Stimulated activated CD4-positive, alpha-beta T cell treated with anti-CD3 and anti-CD28 coated beads, Interleukin-4, amount 100 ng/mL, for 48 hours (primary cell): Measurements from ENCODE around the gene PRKAG2.

Experiments used
- DNase-seq, 2 donors: peaks; one replicate each; pipeline ENCODE4 v3.0.0-alpha.2; 2020; ENCODE audit warnings: low read depth in 2 of 2

Gene PRKAG2

DNA sequence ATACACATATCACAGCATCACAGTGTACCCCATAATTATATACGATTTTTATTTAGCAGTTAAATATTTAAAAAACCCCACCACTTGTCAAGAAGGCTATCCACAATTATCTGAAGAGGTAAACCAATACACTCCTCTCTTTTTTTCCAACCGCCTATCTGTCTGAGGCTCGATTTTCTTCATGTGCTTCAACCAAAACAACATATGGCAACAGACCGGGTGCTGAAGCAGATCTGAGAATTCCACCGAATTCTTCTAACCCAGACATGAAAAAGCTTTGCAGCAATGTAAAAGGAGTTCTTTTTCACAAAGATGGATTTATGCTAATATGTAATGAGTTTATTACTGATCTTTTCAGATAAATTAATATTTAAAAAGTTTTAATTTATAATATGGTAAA is 224.8 kb downstream of the PRKAG2 start:
- DNase-seq, result no peak

DNA sequence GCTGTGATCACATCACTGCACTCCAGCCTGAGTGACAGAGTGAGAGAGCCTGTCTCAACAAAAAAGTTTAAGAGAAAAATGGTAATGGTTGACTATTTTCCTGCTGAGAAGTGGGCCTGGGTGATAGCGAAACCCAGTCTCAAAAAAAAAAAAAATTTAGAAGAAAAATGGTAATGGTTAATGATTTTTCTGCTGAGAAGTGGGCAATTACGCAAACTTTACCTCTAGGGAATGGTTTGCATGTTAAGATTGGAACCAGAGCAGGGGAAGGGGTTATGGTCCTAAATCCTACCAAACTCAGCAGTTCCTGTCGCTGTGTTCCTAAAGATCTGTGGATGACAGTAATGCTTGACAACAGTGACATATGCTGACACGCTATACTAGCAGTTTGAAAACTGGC is 226.8 kb downstream of the PRKAG2 start:
- no peak for DNase-seq

DNA sequence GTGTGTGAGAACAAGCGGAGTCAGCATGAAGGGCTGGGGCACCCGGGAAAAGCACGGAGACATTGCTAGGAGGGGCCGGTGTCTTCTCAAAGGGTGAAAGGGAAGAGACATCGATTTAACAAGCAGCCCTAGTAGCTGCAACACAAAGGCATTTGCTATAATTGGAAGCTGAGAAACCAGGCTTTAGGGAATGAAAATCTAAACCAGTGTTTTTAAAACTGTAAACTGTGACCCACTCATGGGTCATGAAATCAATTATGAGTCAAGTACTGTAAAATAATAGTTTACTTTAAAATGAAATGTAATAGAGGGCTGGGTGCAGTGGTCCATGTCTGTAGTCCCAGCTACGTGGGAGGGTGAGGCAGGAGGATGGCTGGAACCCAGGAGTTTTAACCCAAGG is 228.5 kb downstream of the PRKAG2 start:
- DNase-seq, result no peak

DNA sequence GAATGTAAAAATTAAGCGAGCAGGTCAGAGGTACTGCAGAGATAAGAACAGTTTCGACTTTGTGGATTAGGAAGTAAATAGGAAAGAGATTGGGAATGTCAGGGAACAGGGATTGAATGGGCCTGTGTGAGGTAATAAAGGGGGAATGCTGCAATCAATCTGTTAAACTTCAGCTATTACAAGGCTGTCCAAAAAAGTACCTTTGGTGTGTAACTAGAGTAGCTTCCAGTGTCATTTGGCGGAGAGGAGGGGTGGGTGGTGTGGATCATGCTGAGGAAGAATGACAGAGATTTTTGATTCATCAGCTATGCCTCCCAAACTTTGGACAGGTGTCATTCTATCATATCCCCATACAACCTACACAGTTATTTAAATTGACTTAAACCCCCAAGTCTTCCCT is 229.0 kb downstream of the PRKAG2 start:
- DNase-seq, result no peak

DNA sequence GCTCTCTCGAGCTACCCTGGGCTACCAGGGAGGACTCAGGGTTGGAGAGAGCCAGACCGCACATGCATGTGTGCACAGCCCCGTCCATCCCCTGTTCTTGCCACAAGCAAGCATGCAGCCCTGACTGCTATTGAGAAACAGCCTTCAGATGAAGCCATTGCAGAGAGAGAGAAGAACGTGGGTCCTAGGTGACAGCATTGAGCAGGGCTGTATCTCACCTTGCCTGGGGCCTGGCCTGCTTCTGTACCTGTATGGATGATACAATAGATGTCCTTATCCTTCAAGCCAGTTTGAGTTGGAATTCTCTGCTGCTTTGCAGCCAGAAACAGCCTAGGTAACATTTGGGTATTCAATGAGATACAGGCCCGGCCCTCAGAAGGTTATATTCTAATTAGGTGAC is 229.9 kb downstream of the PRKAG2 start:
- no peak for DNase-seq

DNA sequence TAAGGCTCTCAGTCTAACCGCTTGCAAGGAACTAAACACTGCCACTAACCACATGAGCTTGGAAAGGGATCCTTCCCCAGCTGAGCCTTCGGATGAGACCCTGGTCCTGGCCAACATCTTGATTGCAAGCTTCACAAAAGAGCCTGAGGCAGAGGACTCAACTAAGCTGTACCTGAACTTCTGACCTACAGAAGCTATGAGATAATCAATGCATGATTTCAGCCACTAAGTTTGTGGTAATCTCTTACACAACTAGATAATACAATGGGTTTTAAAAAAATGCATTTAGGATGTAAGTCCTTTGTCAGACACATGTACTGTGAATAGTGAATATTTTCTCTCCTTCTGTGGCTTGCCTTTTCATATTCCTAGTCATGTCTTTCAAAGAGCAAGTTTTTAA is 231.6 kb downstream of the PRKAG2 start:
- DNase-seq, result no peak

DNA sequence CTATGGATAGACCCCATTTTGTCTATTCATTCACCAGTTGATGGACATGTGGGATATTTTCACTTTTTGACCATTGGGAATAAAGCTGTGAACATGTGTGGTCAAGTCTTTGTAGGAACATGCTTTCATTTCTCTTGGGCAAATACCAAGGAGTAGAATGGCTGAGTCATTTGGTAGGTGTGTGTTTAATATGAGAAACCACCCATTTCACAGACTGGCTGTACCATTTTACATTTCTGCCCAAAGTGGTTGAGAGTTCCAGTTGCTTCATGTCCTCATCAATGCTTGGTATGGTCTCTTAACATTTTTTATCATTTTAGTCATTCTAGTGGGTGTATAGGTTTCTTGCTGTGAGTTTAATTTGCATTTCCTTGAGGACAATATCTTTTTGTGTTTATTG is 232.4 kb downstream of the PRKAG2 start:
- DNase-seq, result no peak

DNA sequence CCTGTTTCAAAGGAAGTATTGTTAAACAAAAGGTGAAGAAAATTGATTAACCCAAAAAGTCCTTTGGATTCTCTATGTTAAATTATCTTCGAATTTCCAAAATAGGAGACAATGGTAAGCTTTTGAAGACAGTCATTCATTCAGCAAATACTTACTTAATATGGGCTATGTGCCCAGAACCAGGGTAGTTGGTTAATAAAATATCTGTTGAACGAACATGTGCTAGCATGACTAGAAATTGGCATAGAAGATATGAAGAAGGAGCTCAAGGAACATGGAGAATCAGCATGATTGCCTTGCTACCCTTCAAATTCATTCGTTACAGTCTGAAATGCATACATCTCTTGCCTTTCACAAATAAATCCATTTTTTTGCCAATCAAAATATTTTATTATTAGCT is 234.2 kb downstream of the PRKAG2 start:
- DNase-seq, result no peak

DNA sequence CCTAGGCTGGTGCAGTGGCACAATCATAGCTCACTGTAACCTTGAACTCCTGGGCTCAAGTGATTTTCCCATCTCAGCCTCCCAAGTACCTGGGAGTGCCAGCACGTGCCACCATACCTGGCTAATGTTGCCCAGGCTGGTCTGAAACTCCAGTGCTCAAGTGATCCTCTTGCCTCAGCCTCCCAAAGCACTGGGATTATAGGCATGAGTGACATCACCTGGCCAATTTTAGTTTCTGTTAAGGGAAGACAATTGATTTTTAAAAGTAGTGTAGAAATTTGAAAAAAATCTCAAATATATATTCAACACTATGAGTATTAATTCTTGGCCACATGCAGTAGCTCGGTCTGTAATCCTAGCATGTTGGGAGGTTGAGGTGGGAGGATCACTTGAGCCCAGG is 235.3 kb downstream of the PRKAG2 start:
- DNase-seq, result no peak

DNA sequence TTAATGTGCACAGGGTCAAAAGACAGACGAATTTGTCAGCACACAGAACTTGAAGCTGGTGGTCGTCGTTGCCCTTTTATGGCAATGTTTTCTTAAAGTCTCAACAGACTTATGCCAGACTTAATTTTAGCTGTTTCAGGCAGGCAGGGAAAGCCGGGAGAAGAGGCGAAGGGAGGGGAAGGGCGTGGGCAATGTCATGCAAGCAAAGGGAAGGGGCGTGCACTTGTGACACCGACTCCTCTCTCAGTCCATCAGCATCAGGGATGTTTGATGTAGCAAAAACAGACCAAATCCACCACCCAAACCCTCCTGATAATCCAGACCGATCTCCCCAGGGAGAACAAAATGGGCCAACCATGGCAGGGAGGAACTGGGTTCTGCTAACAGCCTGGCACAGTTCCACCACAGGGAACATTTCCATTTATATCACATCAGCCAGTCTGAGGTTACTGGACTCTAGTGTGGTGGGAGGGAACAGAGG is 239.1 kb downstream of the PRKAG2 start:
- DNase-seq, result no peak

DNA sequence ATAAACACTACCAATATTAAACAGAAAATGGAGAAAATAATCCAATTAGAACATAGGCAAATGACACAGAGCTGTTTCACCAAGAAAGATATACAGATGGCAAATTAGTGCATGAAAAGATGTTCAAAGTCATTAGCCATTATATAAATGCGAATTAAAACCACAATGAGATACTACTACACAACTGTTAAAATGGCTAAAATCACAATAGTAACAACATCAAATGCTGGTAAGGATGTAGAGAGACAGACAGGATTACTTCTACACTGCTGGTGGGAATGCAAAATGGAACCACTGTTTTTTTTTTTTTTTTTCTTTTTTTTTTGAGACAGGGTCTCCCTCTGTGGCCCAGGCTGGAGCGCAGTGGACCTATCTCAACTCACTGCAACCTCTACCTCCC is 242.3 kb downstream of the PRKAG2 start:
- no peak for DNase-seq

DNA sequence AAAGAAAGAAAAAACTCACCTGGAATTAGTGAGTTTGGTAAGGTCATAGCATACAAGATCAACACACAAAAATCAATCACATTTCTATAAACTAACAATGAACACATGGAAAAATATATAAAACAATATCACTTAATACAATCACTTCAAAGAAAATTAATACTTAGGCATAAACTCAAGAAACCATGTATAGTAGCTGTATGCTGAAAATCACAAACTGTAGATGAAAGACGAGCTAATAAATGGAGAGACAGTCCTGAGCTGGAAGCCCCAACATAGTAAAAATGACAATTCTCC is 243.5 kb downstream of the PRKAG2 start:
- no peak for DNase-seq

DNA sequence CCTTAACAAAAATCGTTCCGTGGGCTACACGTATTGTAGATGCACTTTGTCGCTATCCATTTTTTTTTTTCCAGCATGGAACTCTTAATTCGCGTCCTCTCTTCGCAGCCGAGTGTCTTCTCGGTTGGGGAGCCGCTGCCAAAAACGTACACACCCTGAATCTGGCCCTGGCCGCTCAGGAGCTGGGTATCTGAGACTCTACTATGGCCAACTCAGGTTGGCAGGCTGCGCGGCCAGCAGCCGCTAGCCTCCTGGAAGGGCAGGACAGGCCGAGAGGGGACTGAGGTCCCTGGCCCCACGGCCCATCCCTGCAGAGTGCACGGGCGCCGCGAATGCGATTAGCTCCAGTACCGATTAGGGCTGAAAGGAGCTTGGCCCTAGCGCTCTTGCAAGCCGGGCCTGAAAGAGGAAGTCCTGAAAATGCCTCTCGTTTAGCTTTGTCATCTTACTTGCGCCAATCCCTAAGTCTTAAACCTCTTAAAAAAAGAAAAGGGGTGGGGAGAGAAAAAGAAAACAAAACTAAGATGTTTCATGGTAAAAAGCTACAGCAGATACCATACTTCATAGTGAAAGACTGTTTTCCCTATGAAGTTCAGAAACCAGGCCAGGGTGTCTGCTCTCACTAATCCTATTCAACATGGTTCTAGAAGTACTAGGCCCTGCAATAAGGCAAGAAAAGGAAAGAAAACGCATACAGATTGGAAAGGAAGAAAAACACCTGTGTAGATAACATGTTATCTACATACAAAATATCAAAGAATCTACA is 244.0 kb downstream of the PRKAG2 start:
- DNase-seq, result peak; percentile 25 to 30

DNA sequence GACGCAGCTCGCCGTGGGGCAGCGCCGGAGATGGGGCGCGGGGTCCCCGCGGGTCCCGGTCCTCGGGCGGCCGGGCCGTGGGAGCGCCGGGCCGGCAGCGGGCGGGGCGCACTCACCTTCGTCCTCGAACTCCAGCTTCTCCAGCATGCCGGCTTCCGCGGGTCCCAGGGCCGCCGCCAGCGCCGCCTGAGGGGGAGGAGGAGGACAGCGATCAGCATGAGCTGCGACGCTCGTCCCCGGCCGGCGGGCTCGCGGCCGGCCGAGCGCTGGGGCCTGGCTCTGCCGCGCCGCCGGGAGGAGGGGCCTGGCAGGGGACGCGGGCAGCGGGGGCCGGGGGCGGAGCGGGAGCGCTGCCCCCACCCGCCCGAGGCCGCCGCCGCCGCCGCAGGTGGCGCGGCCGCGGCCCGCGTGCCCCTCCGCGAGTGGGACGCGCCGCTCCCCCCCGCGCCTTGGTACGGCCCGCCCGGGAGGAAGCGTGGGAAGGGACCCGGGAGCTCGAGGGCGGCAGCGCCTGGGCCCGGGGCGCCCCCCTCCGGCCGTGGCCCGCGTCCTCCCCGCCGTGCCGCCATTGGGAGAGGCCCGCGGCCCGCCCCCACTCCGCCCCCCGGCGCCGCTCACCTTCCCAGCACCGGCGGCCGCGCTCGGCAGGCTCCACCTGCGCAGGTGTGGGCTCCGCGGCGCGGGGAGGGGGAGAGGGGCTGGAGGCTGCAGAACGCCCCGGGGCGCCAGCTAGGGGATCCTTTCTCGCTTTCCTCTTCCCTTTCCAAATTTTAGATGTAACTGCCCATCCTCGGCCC is 244.8 kb downstream of the PRKAG2 start:
- peak; percentile 78 to 79 for DNase-seq

DNA sequence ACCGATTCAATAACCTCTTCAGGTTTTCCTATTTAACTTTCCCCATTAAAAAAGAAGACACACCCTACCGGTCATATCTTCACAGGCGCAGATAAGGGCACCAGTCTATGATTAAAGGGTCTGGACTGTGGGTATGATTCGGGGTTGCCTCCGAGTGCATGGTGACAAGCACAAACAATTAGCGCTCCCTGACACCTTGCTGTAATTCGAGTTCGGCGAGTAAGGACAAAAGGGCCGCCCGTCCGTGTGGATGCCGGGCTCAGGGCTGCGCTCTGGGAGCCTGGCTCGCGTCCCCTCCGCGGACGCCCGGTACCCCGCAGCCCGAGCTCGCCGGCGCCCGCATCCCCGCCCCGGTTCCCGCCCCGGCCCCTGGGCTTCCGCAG is 245.4 kb downstream of the PRKAG2 start:
- DNase-seq, result peak; percentile 12 to 17

DNA sequence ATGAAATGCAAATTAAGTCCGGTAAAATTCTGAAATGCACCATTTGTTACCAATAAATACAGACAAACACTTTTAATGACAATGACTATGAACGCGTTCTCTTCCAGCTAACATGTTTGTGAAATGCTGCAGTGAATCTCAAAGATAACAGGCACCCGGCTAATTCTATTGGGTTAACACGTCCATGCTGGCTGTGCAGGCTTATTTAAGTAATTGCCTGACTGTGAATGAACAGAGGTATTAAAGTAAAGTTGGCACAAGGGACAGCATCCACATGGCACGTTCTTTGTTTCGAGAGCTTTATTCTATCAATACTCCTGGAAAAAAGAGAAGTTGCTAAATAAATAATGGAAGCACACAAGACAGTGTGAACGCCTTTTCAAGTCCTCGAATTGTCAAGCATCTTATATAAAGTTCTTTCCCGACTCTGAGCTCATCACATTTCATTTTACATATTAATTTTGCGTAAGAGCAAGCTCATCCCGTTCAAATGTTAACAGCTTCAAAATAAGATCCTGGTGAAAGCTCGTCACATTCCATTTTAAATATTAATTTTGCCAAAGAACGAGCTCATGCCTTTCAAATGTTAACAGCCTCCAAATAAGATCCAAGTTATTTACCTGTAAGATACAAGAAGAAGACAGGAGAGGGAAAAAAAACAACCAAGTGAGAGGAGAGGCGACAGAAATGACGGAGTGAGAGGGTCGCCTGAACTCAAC is 245.9 kb downstream of the PRKAG2 start:
- DNase-seq, result no peak

DNA sequence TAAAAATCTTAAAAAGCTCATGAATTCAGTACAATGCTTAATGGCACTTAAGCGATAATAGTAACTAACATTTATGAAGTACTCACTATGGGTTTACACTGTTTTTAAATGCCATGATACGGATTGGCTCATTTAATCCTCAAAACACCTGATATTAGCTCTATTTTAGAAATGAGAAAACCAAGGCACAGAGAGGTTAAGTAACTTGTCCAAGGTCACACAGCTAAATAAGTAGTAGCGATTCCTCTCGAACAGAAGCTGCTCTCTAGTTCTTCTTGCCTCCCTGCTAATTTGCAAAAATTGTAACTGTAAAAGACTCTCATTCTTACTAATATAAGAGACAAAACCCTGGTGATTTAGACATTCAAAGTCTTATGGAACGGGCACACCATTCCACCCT is 246.6 kb downstream of the PRKAG2 start:
- no peak for DNase-seq

DNA sequence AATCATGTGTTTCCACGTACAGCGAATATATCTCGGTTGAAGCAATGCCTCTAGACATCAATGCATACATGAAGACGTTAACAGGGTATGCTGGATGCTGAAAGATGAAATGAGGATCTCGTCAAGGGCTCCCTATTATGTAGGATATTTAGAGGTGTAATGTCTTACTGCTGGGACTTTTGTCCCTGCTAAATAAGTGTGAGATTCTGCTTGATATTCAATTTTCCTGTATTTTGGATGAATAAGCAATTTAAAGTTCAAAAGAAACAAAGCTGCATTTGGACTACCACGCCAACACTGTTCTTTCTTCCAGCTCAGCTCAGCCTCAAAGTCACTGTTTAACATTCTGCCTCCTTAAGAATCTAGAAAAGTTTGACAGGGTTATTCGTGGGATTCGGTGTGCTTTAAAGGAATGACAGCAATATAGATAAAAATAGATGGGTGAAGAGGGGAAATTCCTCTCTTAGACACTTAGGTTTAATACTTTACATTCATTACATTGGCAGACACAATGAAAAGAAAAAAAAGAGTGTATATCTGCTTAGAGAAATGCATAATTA is 247.1 kb downstream of the PRKAG2 start:
- no peak for DNase-seq

DNA sequence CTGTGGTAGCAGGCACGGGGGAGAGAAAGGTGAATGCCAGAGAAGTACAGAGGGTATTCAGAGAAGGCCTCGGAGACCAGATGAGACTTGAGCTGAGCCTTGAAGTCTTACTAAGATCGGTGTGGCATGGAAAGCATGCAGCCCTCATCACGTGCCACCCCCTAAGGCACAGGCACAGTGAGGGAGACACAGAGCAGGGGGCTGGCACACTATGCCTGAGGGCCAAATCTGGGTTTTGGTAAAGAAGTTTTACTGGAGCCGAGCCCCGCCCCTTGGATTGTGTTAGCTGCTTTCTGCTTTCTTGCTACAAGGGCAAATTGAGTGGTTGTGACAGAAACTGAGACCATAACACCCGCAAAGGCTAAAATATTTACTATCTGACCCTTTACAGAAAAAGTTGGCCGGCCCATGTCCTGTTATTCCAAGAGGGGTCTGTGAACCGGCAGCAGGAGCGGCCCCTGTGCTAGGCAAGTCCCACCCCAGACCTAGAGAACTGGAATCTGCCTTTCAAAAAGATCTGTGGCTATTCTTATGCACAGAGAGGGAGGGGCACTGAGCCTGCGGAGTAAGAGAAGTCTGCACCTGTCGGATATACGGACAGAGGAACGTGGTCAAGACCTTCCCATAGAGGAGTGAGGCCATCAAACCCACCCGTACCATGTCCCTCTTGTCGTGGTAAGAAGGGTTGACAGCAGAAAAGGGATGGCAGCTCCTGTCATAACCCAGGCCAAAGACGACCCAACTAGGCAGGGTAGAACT is 247.9 kb downstream of the PRKAG2 start:
- DNase-seq, result no peak

DNA sequence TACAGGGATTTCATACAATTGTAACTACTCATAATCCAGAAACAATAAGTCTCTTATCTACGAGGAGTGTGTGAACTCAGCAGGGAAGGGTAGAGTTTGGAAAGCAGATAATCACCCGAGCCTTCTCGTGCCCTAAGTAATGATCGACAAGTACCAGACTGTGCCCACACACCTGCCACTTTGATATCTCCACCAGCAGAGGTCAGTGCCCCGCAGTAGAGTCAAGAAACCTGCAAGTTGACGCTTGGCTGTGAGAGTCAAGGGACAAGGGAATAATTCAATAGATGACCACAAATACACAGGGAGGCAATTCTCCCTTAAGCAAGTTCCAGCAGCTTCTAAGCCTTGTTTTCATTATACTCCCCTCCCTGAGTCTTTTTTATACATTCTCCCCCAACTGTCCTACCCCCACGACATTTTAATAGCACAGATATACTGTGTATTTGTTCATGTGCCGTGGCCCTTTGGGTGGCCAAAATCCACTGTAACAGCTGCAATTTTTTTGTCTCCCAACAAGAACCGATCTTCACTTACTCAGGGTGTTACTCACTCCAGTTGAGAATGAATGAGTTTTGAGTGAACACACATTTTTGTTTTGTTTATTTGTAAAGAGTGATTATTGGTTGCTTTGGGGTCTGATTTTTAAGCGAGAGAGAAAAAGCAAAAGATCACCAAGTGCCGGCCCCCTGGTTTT is 250.3 kb downstream of the PRKAG2 start:
- no peak for DNase-seq

DNA sequence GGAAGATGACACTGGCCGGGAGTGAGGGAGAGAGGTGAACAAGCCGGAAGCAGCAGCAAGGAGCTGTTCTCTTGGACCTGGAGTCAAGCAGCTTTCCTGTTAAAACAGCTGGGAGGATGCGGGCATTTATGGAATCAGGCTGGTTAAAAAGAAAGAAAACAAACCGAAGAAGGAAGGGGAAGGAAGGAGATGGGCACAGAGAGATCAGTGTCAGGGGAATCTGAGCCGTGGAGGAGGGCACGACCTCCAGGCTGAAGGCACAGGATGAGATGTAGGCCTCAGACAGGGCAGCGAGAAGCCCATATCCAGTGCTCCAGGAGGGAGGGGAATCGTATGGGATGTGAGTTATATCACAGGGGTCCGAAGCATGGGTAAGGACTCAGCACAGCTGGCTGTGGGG is 251.3 kb downstream of the PRKAG2 start:
- DNase-seq, result no peak
